Right atrium auricular region (tissue), 2 donors: ENCODE data around the gene LMBR1. TPM values are rescaled to one million over a fixed set of nuclear protein-coding genes. Genes with fewer than 3 reads are reported as not detected.

ENCODE experiments used
- DNase-seq: peaks from one replicate; pipeline ENCODE4 v3.0.0-alpha.2; 2019; ENCODE audit warnings: low spot score
- H3K27ac ChIP-seq, 2 donors: fragments of 200-600 bp; sonication (generic); 1 replicate in 1 of 2; 2 replicates in 1 of 2; pipeline ENCODE4 v1.5.1; 2016 to 2019
- H3K27me3 ChIP-seq, 2 donors: fragments of 200-600 bp; sonication (generic); one replicate each; pipeline versions ENCODE4 v1.5.1 to v1.6.0; 2017 to 2019
- H3K36me3 ChIP-seq: fragments of 200-600 bp; sonication (generic); one replicate; pipeline ENCODE4 v1.5.1; 2016
- H3K4me1 ChIP-seq, 2 donors: fragments of 200-600 bp; sonication (generic); one replicate each; pipeline versions ENCODE4 v1.5.1 to v1.6.0; 2017 to 2019
- H3K4me3 ChIP-seq, 2 donors: fragments of 200-600 bp; sonication (generic); 1 replicate in 1 of 2; 2 replicates in 1 of 2; pipeline ENCODE4 v1.5.1; 2017 to 2019; ENCODE audit warnings: mild to moderate bottlenecking in 1 of 2, moderate library complexity in 1 of 2
- H3K9me3 ChIP-seq, 2 donors: fragments of 200-600 bp; sonication (generic); one replicate each; pipeline ENCODE4 v1.5.1; 2019
- total RNA-seq, 2 donors: library from RNA; depleted of rRNA; stranded (reverse); fragments of >200 nt; gene quantifications; one replicate each; pipeline ENCODE4 v1.1.0, GENCODE V29; 2016
- TF ChIP-seq, protein P1 (sequence below), 2 donors: fragments of 200-600 bp; sonication (generic); IDR thresholded peaks; one replicate each; pipeline ENCODE4 v1.5.1; 2019; ENCODE audit warnings: antibody characterized with exemption in 2 of 2

Gene LMBR1
- total RNA-seq, 2 donors from 2014 or later: 32.4 to 33.7 TPM

GRCh38 chr7:156778201-156778600, 114.8 kb downstream of the LMBR1 start:
- TF ChIP-seq, protein P1, sequence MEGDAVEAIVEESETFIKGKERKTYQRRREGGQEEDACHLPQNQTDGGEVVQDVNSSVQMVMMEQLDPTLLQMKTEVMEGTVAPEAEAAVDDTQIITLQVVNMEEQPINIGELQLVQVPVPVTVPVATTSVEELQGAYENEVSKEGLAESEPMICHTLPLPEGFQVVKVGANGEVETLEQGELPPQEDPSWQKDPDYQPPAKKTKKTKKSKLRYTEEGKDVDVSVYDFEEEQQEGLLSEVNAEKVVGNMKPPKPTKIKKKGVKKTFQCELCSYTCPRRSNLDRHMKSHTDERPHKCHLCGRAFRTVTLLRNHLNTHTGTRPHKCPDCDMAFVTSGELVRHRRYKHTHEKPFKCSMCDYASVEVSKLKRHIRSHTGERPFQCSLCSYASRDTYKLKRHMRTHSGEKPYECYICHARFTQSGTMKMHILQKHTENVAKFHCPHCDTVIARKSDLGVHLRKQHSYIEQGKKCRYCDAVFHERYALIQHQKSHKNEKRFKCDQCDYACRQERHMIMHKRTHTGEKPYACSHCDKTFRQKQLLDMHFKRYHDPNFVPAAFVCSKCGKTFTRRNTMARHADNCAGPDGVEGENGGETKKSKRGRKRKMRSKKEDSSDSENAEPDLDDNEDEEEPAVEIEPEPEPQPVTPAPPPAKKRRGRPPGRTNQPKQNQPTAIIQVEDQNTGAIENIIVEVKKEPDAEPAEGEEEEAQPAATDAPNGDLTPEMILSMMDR (IDR thresholded peaks at IDR 0.05): no peak
- H3K4me1 ChIP-seq: no peaks in the 10 kb centered on the region
- no peak overlapping the region for H3K27ac ChIP-seq
- no peaks in the 10 kb centered on the region for H3K9me3 ChIP-seq
- H3K27me3 ChIP-seq: no peaks in the 10 kb centered on the region
- no peaks in the 10 kb centered on the region for H3K36me3 ChIP-seq
- no peak for DNase-seq
- no peak overlapping the region for H3K4me3 ChIP-seq

DNA sequence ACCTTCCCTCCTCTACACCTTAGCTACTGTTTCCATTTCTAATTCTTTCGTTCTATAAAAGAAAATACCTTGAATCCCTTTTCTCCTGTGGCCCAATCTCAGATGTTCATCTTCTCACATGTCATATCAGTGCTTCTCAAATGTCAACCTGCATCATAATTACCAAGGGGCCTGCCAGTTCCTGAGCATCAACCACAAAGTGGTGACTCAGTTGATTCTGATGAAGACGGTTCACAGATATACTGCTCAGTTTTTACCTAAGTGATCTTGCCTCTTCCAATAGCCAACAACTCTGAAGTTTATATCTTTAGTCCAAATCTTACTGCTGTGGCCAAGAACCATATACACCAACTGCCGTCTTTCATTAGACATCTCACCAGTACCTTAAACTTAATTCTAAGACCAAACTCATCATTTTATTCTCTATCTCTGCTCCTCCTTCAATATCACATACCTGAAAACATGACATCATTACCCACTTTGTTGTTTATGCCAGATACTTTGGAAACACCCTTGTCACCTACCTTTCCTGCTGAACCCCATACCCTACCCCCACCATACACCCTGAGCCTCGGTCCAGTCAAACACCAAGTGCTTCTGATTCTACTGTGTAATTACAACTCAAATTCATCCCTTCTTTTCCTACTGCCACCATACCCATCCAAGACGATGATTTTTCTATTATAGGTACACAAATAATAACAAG, 115.5 kb downstream of the LMBR1 start:
- Histone ChIP-seq H3K27ac (no peak overlapping the region), H3K4me1 (no peaks in the 10 kb centered on the region), H3K4me3 (no peak overlapping the region), H3K9me3 (no peaks in the 10 kb centered on the region), H3K36me3 (no peaks in the 10 kb centered on the region), H3K27me3 (no peaks in the 10 kb centered on the region)
- TF ChIP-seq, protein P1 (IDR thresholded peaks at IDR 0.05): no peak
- DNase-seq: no peak

DNA sequence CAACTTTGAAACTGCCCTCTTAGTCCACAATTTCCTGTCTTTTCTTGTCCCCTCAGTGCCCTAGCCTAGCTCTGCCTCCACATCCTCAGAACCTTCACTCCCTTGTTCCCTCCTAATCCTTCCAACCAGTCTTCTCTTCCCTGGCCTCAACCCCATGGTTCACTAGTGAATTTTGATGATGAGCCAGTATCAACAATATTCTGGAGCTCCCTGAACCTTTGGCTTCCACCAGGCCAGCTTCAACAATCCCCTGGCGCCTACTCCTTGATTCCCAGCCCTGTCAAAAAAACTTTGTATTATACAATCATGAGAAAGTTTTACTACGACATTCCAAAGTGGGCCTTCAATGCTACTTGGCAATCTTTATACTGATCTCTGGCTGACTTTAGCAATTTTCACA, 116.5 kb downstream of the LMBR1 start:
- Histone ChIP-seq H3K27me3 (no peaks in the 10 kb centered on the region), H3K36me3 (no peaks in the 10 kb centered on the region), H3K27ac (no peak overlapping the region), H3K9me3 (no peaks in the 10 kb centered on the region), H3K4me3 (no peak overlapping the region), H3K4me1 (no peaks in the 10 kb centered on the region)
- DNase-seq: no peak
- TF ChIP-seq, protein P1 (IDR thresholded peaks at IDR 0.05): no peak

DNA sequence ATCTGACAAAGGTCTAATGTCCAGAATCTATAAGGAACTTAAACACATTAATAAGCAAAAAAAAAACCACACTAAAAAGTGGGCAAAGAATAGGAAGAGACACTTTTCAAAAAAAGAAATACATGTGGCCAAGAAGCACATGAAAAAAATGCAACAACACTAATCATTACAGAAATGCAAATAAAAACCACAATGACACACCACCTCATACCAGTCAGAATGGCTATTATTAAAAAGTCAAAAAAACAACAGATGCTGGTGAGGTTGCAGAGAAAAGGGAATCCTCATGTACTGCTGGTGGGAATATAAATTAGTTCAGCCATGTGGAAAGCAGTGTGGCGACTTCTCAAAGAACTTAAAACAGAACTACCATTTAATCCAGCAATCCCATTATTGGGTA, 119.0 kb downstream of the LMBR1 start:
- H3K36me3 ChIP-seq: no peaks in the 10 kb centered on the region
- no peak overlapping the region for H3K4me3 ChIP-seq
- TF ChIP-seq, protein P1 (IDR thresholded peaks at IDR 0.05): no peak
- DNase-seq: no peak
- H3K9me3 ChIP-seq: no peaks in the 10 kb centered on the region
- no peaks in the 10 kb centered on the region for H3K27me3 ChIP-seq
- H3K4me1 ChIP-seq: no peaks in the 10 kb centered on the region
- H3K27ac ChIP-seq: no peak overlapping the region

DNA sequence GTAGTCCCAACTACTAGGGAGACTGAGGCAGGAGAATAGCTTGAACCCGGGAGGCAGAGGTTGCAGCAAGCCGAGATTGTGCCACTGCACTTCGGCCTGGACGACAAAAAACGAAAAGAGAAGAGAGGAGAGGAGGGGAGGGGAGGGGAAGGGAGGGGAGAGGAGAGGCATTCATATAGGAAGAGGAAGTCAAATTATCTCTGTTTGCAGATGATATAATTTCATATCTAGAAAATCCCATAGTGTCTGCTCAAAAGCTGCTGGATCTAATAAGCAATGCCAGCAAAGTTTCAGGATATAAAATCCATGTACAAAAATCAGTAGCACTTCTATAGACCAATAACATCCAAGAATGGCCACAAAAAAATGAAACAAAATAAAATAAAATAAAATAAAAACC, 120.3 kb downstream of the LMBR1 start:
- TF ChIP-seq, protein P1 (IDR thresholded peaks at IDR 0.05): no peak
- no peak for DNase-seq
- H3K27ac ChIP-seq: no peak overlapping the region
- no peaks in the 10 kb centered on the region for H3K4me1 ChIP-seq
- H3K4me3 ChIP-seq: no peak overlapping the region
- H3K36me3 ChIP-seq: no peaks in the 10 kb centered on the region
- H3K9me3 ChIP-seq: no peaks in the 10 kb centered on the region
- H3K27me3 ChIP-seq: no peaks in the 10 kb centered on the region
